Esophagus squamous epithelium (tissue), 5 donors: Measurements from ENCODE around the gene HERC4. TPM values are rescaled to one million over a fixed set of nuclear protein-coding genes. Genes with fewer than 3 reads are reported as not detected.

Experiments used
- DNase-seq: peaks from one replicate; lab custom pipeline; 2025; lab: John Stamatoyannopoulos, UW
- H3K27ac ChIP-seq, 4 donors: fragments of 200-600 bp; sonication (generic); one replicate each; pipeline ENCODE4 v1.5.1; 2016 to 2019; ENCODE audit warnings: mild to moderate bottlenecking in 1 of 4
- H3K27me3 ChIP-seq, 4 donors: fragments of 200-600 bp; sonication (generic); 1 replicate in 3 of 4; 2 replicates in 1 of 4; pipeline versions ENCODE4 v1.5.1 to v1.6.0; 2017 to 2021; ENCODE audit warnings: antibody characterized with exemption in 1 of 4
- H3K36me3 ChIP-seq, 3 donors: fragments of 200-600 bp; sonication (generic); one replicate each; pipeline ENCODE4 v1.5.1; 2016 to 2019
- H3K4me1 ChIP-seq, 3 donors: fragments of 200-600 bp; sonication (generic); one replicate each; pipeline ENCODE4 v1.5.1; 2017 to 2019
- H3K4me3 ChIP-seq, 4 donors: fragments of 200-600 bp; sonication (generic); 1 replicate in 3 of 4; 2 replicates in 1 of 4; pipeline ENCODE4 v1.5.1; 2016 to 2019; ENCODE audit warnings: mild to moderate bottlenecking in 2 of 4, moderate library complexity in 1 of 4
- H3K9me3 ChIP-seq, 3 donors: fragments of 200-600 bp; sonication (generic); one replicate each; pipeline ENCODE4 v1.5.1; 2016 to 2019
- POLR2A ChIP-seq, 4 donors: fragments of 450-650 bp; IDR thresholded peaks; one replicate each; pipeline ENCODE4 v1.6.1; 2017; ENCODE audit warnings: antibody characterized with exemption in 4 of 4, mild to moderate bottlenecking in 4 of 4, moderate library complexity in 3 of 4
- WGBS, 2 donors: methylation state at CpG; one replicate each; pipeline ENCODE4 v1.1.5; 2018; 5-methylcytosine and 5-hydroxymethylcytosine counted together
- intact Hi-C: fragments of 100-400 bp; cut with DNase I; formaldehyde crosslinking; loops from one replicate; pipeline ENCODE4 v1.15.0; 2022
- total RNA-seq, 4 donors: library from RNA; depleted of rRNA; stranded (reverse); fragments of >200 nt; gene quantifications; one replicate each; pipeline ENCODE4 v1.1.0, GENCODE V29; 2016
- TF ChIP-seq, protein P1 (sequence below), 6 experiments: fragments of 450-650 bp in 4 of 6; fragments of 200-600 bp in 2 of 6; sonication (generic) in 2 of 6; IDR thresholded peaks; one replicate each; pipeline ENCODE4 v1.5.1; 2016 to 2019; ENCODE audit warnings: antibody characterized with exemption in 6 of 6, mild to moderate bottlenecking in 4 of 6, moderate library complexity in 4 of 6
- donor health status: DM: yes; HTN: yes; CAD: no.

The HERC4 gene
- total RNA-seq, 4 donors from 2014 or later = 23.6 to 47.5 (median 35.0) TPM

DNA sequence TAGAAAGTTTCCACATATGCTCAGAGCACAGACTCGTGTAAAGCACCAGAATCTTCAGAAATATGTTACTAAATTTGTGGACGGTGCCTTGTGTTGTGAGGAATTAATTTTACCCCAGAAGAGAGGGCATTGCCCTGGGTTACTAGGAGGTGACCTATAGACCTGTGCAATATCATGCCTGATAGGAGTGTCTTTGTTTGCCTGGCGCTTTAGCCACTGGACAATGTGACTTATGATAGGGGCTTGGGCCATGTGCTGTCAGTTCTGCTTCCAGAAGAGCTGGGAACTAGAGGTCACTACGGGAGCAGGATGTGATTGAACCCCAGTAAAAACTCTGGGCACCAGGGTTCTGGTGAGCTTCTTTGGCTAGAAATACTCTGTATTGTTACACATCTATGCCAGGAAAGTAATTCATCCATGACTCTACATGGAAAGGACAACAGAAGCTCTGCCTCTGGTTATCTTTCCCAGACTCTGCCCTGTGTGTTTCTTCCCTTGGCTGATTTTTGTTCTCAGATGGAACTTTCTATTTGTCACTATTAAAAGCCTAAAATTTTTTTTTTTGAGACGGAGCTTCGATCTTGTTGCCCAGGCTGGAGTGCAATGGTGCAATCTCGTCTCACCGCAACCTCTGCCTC, 115.1 kb downstream of the HERC4 start:
- no peaks in the 10 kb centered on the region for H3K27me3 ChIP-seq
- intact Hi-C loops = no loop called here
- peaks cover 0 to 43% (median 0%) of the 10 kb centered on the region in 3 donors for H3K36me3 ChIP-seq
- no peak overlapping the region for H3K4me3 ChIP-seq
- WGBS, 2 donors = 89 to 94% methylated on average over 8 of the region's 8 CpGs
- DNase-seq = no peak
- no peaks in the 10 kb centered on the region for H3K4me1 ChIP-seq
- H3K9me3 ChIP-seq = no peaks in the 10 kb centered on the region
- TF ChIP-seq, protein P1, sequence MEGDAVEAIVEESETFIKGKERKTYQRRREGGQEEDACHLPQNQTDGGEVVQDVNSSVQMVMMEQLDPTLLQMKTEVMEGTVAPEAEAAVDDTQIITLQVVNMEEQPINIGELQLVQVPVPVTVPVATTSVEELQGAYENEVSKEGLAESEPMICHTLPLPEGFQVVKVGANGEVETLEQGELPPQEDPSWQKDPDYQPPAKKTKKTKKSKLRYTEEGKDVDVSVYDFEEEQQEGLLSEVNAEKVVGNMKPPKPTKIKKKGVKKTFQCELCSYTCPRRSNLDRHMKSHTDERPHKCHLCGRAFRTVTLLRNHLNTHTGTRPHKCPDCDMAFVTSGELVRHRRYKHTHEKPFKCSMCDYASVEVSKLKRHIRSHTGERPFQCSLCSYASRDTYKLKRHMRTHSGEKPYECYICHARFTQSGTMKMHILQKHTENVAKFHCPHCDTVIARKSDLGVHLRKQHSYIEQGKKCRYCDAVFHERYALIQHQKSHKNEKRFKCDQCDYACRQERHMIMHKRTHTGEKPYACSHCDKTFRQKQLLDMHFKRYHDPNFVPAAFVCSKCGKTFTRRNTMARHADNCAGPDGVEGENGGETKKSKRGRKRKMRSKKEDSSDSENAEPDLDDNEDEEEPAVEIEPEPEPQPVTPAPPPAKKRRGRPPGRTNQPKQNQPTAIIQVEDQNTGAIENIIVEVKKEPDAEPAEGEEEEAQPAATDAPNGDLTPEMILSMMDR (IDR thresholded peaks at IDR 0.05) = no peak
- TF ChIP-seq POLR2A (IDR thresholded peaks at IDR 0.05) = no peak
- H3K27ac ChIP-seq = no peak overlapping the region

DNA sequence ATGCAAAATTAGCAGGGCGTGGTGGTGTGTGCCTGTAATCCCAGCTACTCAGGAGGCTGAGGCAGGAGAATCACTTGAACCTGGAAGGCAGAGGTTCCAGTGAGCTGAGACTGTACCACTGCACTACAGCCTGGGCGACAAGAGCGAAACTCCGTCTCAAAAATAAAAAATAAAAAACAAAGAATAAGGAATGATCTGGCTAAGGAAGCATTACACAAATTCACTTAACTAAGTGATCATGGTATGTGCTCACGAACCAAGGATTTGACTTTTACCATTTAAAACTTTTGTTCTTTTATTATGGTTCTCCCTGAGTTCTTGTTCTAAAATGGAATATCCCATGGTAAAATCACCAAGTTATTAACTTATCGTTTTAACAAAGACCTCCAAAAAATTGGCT, 119.5 kb downstream of the HERC4 start:
- Histone ChIP-seq H3K36me3 (peaks cover 0 to 54% (median 0%) of the 10 kb centered on the region in 3 donors), H3K4me3 (no peak overlapping the region), H3K27me3 (no peaks in the 10 kb centered on the region), H3K9me3 (no peaks in the 10 kb centered on the region), H3K4me1 (no peaks in the 10 kb centered on the region), H3K27ac (no peak overlapping the region)
- no peak for DNase-seq
- no peak for TF ChIP-seq POLR2A (IDR thresholded peaks at IDR 0.05)
- TF ChIP-seq, protein P1 (IDR thresholded peaks at IDR 0.05) = no peak
- intact Hi-C loops = no loop called here
- WGBS, 2 donors = 90 to 96% methylated on average over 6 of the region's 6 CpGs

DNA sequence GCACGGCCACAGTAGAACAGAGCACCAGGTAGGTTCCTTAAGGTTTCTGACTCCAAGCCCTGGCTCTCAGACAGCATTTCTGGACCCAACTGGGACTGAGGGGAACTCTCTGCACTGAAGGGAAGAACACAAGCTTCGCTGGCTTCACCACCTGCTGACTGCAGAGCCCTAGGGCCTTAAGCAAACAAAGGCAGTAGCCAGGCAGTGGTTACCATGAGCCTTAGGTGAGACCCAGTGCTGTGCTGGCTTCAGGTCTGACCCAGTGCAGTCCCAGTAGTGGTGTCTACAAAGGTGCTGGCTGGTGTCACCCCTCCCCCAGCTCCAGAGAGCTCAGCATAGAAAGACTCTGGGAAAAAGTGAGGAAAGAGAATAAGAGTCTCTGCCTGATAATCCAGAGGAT, 131.2 kb downstream of the HERC4 start:
- H3K27ac ChIP-seq = no peak overlapping the region
- no peaks in the 10 kb centered on the region for H3K4me1 ChIP-seq
- peaks cover 4 to 90% (median 5%) of the 10 kb centered on the region in 3 donors for H3K36me3 ChIP-seq
- H3K9me3 ChIP-seq = no peaks in the 10 kb centered on the region
- no peak for DNase-seq
- H3K27me3 ChIP-seq = no peaks in the 10 kb centered on the region
- TF ChIP-seq, protein P1 (IDR thresholded peaks at IDR 0.05) = no peak
- TF ChIP-seq POLR2A (IDR thresholded peaks at IDR 0.05) = no peak
- H3K4me3 ChIP-seq = no peak overlapping the region
- intact Hi-C loops = no loop called here
- 100% methylated on average over 2 of the region's 2 CpGs for WGBS, 2 donors

DNA sequence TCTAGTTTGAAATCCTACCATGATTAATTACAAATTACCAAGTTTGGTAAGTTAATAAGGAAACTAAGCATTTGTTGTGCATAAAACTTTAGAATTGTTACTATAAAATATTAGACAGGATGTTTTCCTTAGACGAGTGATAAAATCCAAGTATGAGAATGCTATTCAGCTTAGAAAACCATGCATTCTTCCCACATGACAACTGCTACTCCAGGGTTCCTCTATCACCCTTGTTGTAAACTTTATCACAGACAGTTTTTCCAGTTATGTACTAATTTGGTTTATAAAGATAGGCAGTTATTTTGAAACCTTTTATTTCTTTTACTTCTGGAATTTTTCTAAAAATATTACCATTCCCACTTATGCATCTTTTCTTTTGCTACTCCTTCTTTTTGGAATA, 138.7 kb downstream of the HERC4 start:
- Histone ChIP-seq H3K4me3 (no peak overlapping the region), H3K36me3 (peaks cover 9 to 96% (median 14%) of the 10 kb centered on the region in 3 donors)

DNA sequence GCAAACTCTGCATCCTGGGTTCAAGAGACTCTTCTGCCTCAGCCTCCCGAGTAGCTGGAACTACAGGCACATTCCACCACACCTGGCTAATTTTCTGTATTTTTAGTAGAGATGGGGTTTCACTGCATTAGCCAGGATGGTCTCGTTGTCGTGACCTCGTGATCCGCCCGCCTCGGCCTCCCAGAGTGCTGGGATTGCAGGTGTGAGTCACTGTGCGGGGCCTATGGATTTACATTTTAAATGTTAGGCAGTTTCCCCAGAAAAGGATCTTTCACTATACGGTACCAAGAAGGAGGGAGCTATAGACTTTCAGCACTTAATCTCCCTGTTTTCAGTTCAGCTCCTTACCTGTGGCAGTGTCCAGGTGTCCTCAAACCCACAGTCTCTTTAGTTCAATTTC, 139.9 kb downstream of the HERC4 start:
- no peaks in the 10 kb centered on the region for H3K27me3 ChIP-seq
- no peak for TF ChIP-seq POLR2A (IDR thresholded peaks at IDR 0.05)
- TF ChIP-seq, protein P1 (IDR thresholded peaks at IDR 0.05) = no peak
- H3K27ac ChIP-seq = no peak overlapping the region
- no peak for DNase-seq
- WGBS, 2 donors = 98 to 100% methylated on average over 2 to 9 of the region's 9 CpGs
- H3K4me3 ChIP-seq = no peak overlapping the region
- no peaks in the 10 kb centered on the region for H3K4me1 ChIP-seq
- intact Hi-C loops = no loop called here
- peaks cover 10 to 98% (median 14%) of the 10 kb centered on the region in 3 donors for H3K36me3 ChIP-seq
- H3K9me3 ChIP-seq = no peaks in the 10 kb centered on the region

More for the DNA sequence above, 138.7 kb downstream of the HERC4 start:
- Histone ChIP-seq H3K27ac (no peak overlapping the region), H3K9me3 (no peaks in the 10 kb centered on the region), H3K27me3 (no peaks in the 10 kb centered on the region), H3K4me1 (no peaks in the 10 kb centered on the region)
- DNase-seq = no peak
- intact Hi-C loops = no loop called here
- no peak for TF ChIP-seq POLR2A (IDR thresholded peaks at IDR 0.05)
- TF ChIP-seq, protein P1 (IDR thresholded peaks at IDR 0.05) = no peak
- WGBS, 2 donors = 80 to 82% methylated on average over 1 of the region's 1 CpG
